Activated naive CD4-positive, alpha-beta T cell treated with anti-CD3 and anti-CD28 coated beads, Interleukin-2, amount 50 U/mL, for 16 hours (primary cell): ENCODE data around the gene ARG2.

Experiments used
- DNase-seq: peaks from one replicate; pipeline ENCODE4 v3.0.0-alpha.2; 2020

Gene ARG2

GRCh38 chr14:67619446-67620216 is at the start of gene ARG2:
Gene ARG2, plus strand, starts transcription at chr14:67619920. Its CDS starts 58 bp downstream, at chr14:67619978.
- DNase-seq: peak; percentile 98

- no peak for DNase-seq
Measured at GRCh38 chr14:67570453-67570852, 49.3 kb upstream of the ARG2 start.

- peak; percentile 68 for DNase-seq
Measured at GRCh38 chr14:67571275-67571990, 48.3 kb upstream of the ARG2 start.

GRCh38 chr14:67571991-67572323 is 47.8 kb upstream of the ARG2 start:
- DNase-seq: no peak

- DNase-seq: no peak
Measured at GRCh38 chr14:67572608-67573007, 47.1 kb upstream of the ARG2 start.

- DNase-seq: no peak
Measured at GRCh38 chr14:67573228-67574010, 46.3 kb upstream of the ARG2 start.

- no peak for DNase-seq
Measured at GRCh38 chr14:67574156-67574555, 45.6 kb upstream of the ARG2 start.

- no peak for DNase-seq
Measured at GRCh38 chr14:67574806-67575205, 44.9 kb upstream of the ARG2 start.

- DNase-seq: no peak
Measured at GRCh38 chr14:67575684-67576083, 44.0 kb upstream of the ARG2 start.

GRCh38 chr14:67576216-67576955 is 43.3 kb upstream of the ARG2 start:
- no peak for DNase-seq

GRCh38 chr14:67577181-67577808 is 42.4 kb upstream of the ARG2 start:
- DNase-seq: no peak

- DNase-seq: no peak
Measured at GRCh38 chr14:67577909-67578749, 41.6 kb upstream of the ARG2 start.

- no peak for DNase-seq
Measured at GRCh38 chr14:67579040-67579439, 40.7 kb upstream of the ARG2 start.

- no peak for DNase-seq
Measured at GRCh38 chr14:67579636-67580035, 40.1 kb upstream of the ARG2 start.

- DNase-seq: no peak
Measured at GRCh38 chr14:67580336-67581171, 39.2 kb upstream of the ARG2 start.

GRCh38 chr14:67581643-67582042 is 38.1 kb upstream of the ARG2 start:
- no peak for DNase-seq

GRCh38 chr14:67582061-67582460 is 37.7 kb upstream of the ARG2 start:
- no peak for DNase-seq

- no peak for DNase-seq
Measured at GRCh38 chr14:67583711-67584644, 35.7 kb upstream of the ARG2 start.

- DNase-seq: no peak
Measured at GRCh38 chr14:67584978-67585377, 34.7 kb upstream of the ARG2 start.
